ENCODE results near the gene COMMD1. TPM values are rescaled to one million over a fixed set of nuclear protein-coding genes. Genes with fewer than 3 reads are reported as not detected.
"Not testable (repeated sequence)": the region's sequence is repeated elsewhere in the genome, so short reads cannot be mapped to it uniquely, and the experiment has no call there.

COMMD1 gene
- polyA plus RNA-seq, 1 donor (not counting 4 experiments of a cell fraction or from before 2014, with no cell fraction given) = 44.8 TPM

DNA sequence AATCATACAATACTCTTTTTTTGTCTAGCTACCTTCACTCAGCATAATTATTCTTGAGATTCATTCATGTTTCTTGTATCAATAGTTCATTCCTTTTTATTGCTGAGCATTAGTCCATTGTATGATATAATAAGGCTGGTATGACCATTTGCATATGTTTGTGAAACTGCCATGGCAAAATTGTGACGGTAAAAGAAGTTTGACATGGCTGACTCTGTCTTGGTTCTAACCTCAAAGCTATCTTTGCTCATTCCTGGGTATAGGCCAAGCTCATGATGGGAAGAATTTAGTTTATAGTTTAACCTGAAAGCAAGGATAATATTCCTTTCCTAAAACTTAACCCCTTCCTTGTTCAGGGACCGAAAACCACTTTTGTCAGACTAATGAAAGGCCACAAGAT is 46.4 kb downstream of the COMMD1 start:
- dilution Hi-C loops (cut with MboI; ENCODE audit: extremely low pct_ligation_motif_present, low sequenced_read_pairs) = no loop called here
- no peak for TF ChIP-seq EZH2 (IDR thresholded peaks at IDR 0.05; ENCODE audit: low read length)
- no peak overlapping the region for H3K9ac ChIP-seq (ENCODE audit: control insufficient read depth, extremely low read depth, insufficient read depth, low read length)
- H2AFZ ChIP-seq (ENCODE audit: control insufficient read depth, low read length) = no peak overlapping the region
- H3K27ac ChIP-seq (ENCODE audit: control insufficient read depth, insufficient read depth, low read length) = no peak overlapping the region
- no peak overlapping the region for H3K4me2 ChIP-seq (ENCODE audit: control insufficient read depth, extremely low read depth, insufficient read depth, low read depth, low read length)
- no peaks in the 10 kb centered on the region for H4K20me1 ChIP-seq (ENCODE audit: control insufficient read depth, extremely low read depth, insufficient read depth, low read length)
- no peaks in the 10 kb centered on the region for H3K79me2 ChIP-seq (ENCODE audit: control insufficient read depth, insufficient read depth, low read length)
- H3K27me3 ChIP-seq (ENCODE audit: control insufficient read depth, extremely low read depth, insufficient read depth, low read length) = no peaks in the 10 kb centered on the region
- H3K4me3 ChIP-seq (ENCODE audit: control insufficient read depth in 2 of 3, extremely low read depth in 1 of 3, insufficient read depth in 2 of 3, low read depth in 1 of 3, low read length in 3 of 3) = no peak overlapping the region
- H3K36me3 ChIP-seq (ENCODE audit: control insufficient read depth in 2 of 2, extremely low read depth in 1 of 2, insufficient read depth in 2 of 2, low read length in 2 of 2) = no peaks in the 10 kb centered on the region
- H3K4me1 ChIP-seq (ENCODE audit: control insufficient read depth, extremely low read depth, insufficient read depth, low read length) = peaks cover 3% of the 10 kb centered on the region
- peaks cover 2% of the 10 kb centered on the region for H3K9me3 ChIP-seq (ENCODE audit: control insufficient read depth, low read depth, low read length)
- H3K9me1 ChIP-seq (ENCODE audit: control insufficient read depth, extremely low read depth, insufficient read depth, low read length) = no peaks in the 10 kb centered on the region
- DNase-seq (ENCODE audit: low read depth, low spot score) = no peak
- no peak for FAIRE-seq

DNA sequence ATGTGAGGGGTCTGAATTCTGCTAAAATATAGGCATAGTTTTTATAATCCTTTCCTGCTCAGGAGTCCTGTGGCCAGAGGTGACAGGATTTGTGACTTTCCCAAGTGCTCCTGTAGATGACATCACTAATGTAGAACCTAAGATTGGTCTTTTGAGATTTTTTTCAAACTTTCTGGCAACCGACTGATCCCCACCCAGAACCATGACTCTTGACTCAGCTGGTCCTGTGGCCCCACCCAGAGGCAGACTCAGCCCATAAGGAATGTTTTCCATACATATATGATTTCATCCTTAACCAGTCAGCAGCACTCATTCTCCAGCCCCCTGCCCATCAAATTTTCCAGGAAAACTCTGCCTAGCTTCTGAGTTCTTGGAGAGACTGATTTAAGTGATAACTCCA is 46.8 kb downstream of the COMMD1 start:
- H3K4me1 ChIP-seq (ENCODE audit: control insufficient read depth, extremely low read depth, insufficient read depth, low read length) = peaks cover 3% of the 10 kb centered on the region
- H4K20me1 ChIP-seq (ENCODE audit: control insufficient read depth, extremely low read depth, insufficient read depth, low read length) = no peaks in the 10 kb centered on the region
- H3K36me3 ChIP-seq (ENCODE audit: control insufficient read depth in 2 of 2, extremely low read depth in 1 of 2, insufficient read depth in 2 of 2, low read length in 2 of 2) = no peaks in the 10 kb centered on the region
- FAIRE-seq = no peak
- DNase-seq (ENCODE audit: low read depth, low spot score) = no peak
- TF ChIP-seq EZH2 (IDR thresholded peaks at IDR 0.05; ENCODE audit: low read length) = no peak
- TF ChIP-seq, protein P1, sequence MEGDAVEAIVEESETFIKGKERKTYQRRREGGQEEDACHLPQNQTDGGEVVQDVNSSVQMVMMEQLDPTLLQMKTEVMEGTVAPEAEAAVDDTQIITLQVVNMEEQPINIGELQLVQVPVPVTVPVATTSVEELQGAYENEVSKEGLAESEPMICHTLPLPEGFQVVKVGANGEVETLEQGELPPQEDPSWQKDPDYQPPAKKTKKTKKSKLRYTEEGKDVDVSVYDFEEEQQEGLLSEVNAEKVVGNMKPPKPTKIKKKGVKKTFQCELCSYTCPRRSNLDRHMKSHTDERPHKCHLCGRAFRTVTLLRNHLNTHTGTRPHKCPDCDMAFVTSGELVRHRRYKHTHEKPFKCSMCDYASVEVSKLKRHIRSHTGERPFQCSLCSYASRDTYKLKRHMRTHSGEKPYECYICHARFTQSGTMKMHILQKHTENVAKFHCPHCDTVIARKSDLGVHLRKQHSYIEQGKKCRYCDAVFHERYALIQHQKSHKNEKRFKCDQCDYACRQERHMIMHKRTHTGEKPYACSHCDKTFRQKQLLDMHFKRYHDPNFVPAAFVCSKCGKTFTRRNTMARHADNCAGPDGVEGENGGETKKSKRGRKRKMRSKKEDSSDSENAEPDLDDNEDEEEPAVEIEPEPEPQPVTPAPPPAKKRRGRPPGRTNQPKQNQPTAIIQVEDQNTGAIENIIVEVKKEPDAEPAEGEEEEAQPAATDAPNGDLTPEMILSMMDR (optimal IDR thresholded peaks at IDR 0.05 in 1 of 3, IDR thresholded peaks at IDR 0.05 in 1 of 3, conservative IDR thresholded peaks at IDR 0.05 in 1 of 3; ENCODE audit: extremely low read depth in 1 of 3, insufficient read depth in 2 of 3, low read length in 3 of 3) = no peak
- H3K9me3 ChIP-seq (ENCODE audit: control insufficient read depth, low read depth, low read length) = peaks cover 2% of the 10 kb centered on the region
- no peak overlapping the region for H3K4me2 ChIP-seq (ENCODE audit: control insufficient read depth, extremely low read depth, insufficient read depth, low read depth, low read length)
- no peak overlapping the region for H2AFZ ChIP-seq (ENCODE audit: control insufficient read depth, low read length)
- no peaks in the 10 kb centered on the region for H3K27me3 ChIP-seq (ENCODE audit: control insufficient read depth, extremely low read depth, insufficient read depth, low read length)
- no peak overlapping the region for H3K4me3 ChIP-seq (ENCODE audit: control insufficient read depth in 2 of 3, extremely low read depth in 1 of 3, insufficient read depth in 2 of 3, low read depth in 1 of 3, low read length in 3 of 3)
- no peaks in the 10 kb centered on the region for H3K79me2 ChIP-seq (ENCODE audit: control insufficient read depth, insufficient read depth, low read length)
- dilution Hi-C loops (cut with MboI; ENCODE audit: extremely low pct_ligation_motif_present, low sequenced_read_pairs) = no loop called here
- no peaks in the 10 kb centered on the region for H3K9me1 ChIP-seq (ENCODE audit: control insufficient read depth, extremely low read depth, insufficient read depth, low read length)
- no peak overlapping the region for H3K9ac ChIP-seq (ENCODE audit: control insufficient read depth, extremely low read depth, insufficient read depth, low read length)
- H3K27ac ChIP-seq (ENCODE audit: control insufficient read depth, insufficient read depth, low read length) = no peak overlapping the region

DNA sequence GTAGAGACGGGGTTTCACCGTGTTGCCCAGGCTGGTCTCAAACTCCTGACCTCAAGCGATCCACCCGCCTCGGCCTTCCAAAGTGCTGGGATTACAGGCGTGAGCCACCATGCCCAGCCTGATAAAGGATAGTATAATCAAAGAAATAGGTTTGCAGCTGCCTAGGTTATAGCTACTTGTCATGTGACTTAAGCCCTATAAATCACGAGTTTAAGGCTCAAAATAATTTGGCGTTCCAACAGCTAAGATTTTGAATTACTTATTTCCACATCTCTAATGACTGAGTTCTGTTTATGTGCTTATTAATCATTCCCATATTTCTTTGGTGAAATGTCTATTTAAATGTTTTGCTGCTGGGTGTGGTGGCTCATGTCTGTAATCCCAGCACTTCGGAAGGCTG is 49.4 kb downstream of the COMMD1 start:
- H3K4me2 ChIP-seq (ENCODE audit: control insufficient read depth, extremely low read depth, insufficient read depth, low read depth, low read length); DNase-seq (ENCODE audit: low read depth, low spot score); H3K9me1 ChIP-seq (ENCODE audit: control insufficient read depth, extremely low read depth, insufficient read depth, low read length); H3K9me3 ChIP-seq (ENCODE audit: control insufficient read depth, low read depth, low read length); H3K79me2 ChIP-seq (ENCODE audit: control insufficient read depth, insufficient read depth, low read length); H3K27me3 ChIP-seq (ENCODE audit: control insufficient read depth, extremely low read depth, insufficient read depth, low read length); H3K9ac ChIP-seq (ENCODE audit: control insufficient read depth, extremely low read depth, insufficient read depth, low read length); dilution Hi-C loops (cut with MboI; ENCODE audit: extremely low pct_ligation_motif_present, low sequenced_read_pairs); H2AFZ ChIP-seq (ENCODE audit: control insufficient read depth, low read length); FAIRE-seq; H4K20me1 ChIP-seq (ENCODE audit: control insufficient read depth, extremely low read depth, insufficient read depth, low read length); H3K36me3 ChIP-seq (ENCODE audit: control insufficient read depth in 2 of 2, extremely low read depth in 1 of 2, insufficient read depth in 2 of 2, low read length in 2 of 2); H3K4me3 ChIP-seq (ENCODE audit: control insufficient read depth in 2 of 3, extremely low read depth in 1 of 3, insufficient read depth in 2 of 3, low read depth in 1 of 3, low read length in 3 of 3); H3K27ac ChIP-seq (ENCODE audit: control insufficient read depth, insufficient read depth, low read length): not testable (repeated sequence)
- H3K4me1 ChIP-seq (ENCODE audit: control insufficient read depth, extremely low read depth, insufficient read depth, low read length) = peaks cover 10% of the 10 kb centered on the region
